ENCODE results near the gene GRIP1.

DNA sequence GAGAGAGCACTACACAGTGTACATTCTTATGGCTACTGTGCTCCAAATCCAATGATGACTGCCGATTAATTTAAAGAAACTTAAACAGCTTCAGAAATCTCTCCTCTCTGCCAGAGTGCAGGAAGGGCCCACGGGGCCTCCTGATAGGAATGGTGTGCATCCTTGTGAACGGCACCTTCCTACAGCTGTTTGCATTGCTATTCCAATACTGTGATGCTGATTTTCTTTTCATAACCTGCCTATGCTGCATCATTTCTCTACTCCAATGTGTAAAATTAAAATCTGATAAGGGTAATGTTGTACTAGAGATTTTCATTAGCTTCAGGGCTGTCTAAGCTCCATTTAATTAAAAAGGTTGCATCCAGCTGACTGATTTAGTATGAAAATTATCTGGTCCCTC is 217.5 kb downstream of the GRIP1 start:
- no peak for TF ChIP-seq EP300 (IDR thresholded peaks at IDR 0.05)
- TF ChIP-seq, protein P1, sequence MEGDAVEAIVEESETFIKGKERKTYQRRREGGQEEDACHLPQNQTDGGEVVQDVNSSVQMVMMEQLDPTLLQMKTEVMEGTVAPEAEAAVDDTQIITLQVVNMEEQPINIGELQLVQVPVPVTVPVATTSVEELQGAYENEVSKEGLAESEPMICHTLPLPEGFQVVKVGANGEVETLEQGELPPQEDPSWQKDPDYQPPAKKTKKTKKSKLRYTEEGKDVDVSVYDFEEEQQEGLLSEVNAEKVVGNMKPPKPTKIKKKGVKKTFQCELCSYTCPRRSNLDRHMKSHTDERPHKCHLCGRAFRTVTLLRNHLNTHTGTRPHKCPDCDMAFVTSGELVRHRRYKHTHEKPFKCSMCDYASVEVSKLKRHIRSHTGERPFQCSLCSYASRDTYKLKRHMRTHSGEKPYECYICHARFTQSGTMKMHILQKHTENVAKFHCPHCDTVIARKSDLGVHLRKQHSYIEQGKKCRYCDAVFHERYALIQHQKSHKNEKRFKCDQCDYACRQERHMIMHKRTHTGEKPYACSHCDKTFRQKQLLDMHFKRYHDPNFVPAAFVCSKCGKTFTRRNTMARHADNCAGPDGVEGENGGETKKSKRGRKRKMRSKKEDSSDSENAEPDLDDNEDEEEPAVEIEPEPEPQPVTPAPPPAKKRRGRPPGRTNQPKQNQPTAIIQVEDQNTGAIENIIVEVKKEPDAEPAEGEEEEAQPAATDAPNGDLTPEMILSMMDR (IDR thresholded peaks at IDR 0.05): no peak

Data from ovary (tissue), 3 donors.